H54 (cell line): ENCODE results near the gene PLEKHA1.

Experiments
- DNase-seq: peaks from one replicate; pipeline ENCODE4 v3.0.0; 2011; ENCODE audit warnings: low spot score, mixed read lengths; ENCODE audit not compliant: insufficient read length
- FAIRE-seq: peaks from 3 replicates; lab custom pipeline; 2011; peaks lifted over from hg19 to GRCh38; lab: Jason Lieb, UNC
- POLR2A ChIP-seq: IDR thresholded peaks from 2 replicates; pipeline ENCODE4 v1.6.1; 2011; ENCODE audit warnings: low read depth, mild to moderate bottlenecking, low read length

Gene PLEKHA1

GRCh38 chr10:122407375-122408125 lies 33.0 kb downstream of the PLEKHA1 start:
- TF ChIP-seq POLR2A: no peak
- no peak for DNase-seq
- FAIRE-seq: no peak

GRCh38 chr10:122413327-122413726 lies 38.8 kb downstream of the PLEKHA1 start:
- DNase-seq (no peak), FAIRE-seq (no peak)
- TF ChIP-seq POLR2A: no peak

- DNase-seq (no peak), FAIRE-seq (no peak)
- TF ChIP-seq POLR2A: no peak
Observed at GRCh38 chr10:122417667-122418066, 43.2 kb downstream of the PLEKHA1 start.

GRCh38 chr10:122419016-122419415 lies 44.5 kb downstream of the PLEKHA1 start:
- FAIRE-seq (no peak), DNase-seq (no peak)
- no peak for TF ChIP-seq POLR2A

GRCh38 chr10:122419876-122420623 lies 45.5 kb downstream of the PLEKHA1 start:
- DNase-seq: no peak
- TF ChIP-seq POLR2A: no peak
- FAIRE-seq: no peak

GRCh38 chr10:122420624-122421007 lies 46.1 kb downstream of the PLEKHA1 start:
- FAIRE-seq (no peak), DNase-seq (no peak)
- no peak for TF ChIP-seq POLR2A

- no peak for FAIRE-seq
- DNase-seq: no peak
- TF ChIP-seq POLR2A: no peak
Observed at GRCh38 chr10:122421054-122421625, 46.6 kb downstream of the PLEKHA1 start.

- DNase-seq: no peak
- no peak for TF ChIP-seq POLR2A
- no peak for FAIRE-seq
Observed at GRCh38 chr10:122421742-122422141, 47.2 kb downstream of the PLEKHA1 start.

- no peak for TF ChIP-seq POLR2A
- DNase-seq (no peak), FAIRE-seq (no peak)
Observed at GRCh38 chr10:122422266-122422989, 47.9 kb downstream of the PLEKHA1 start.

- FAIRE-seq: no peak
- TF ChIP-seq POLR2A: no peak
- no peak for DNase-seq
Observed at GRCh38 chr10:122424059-122424458, 49.6 kb downstream of the PLEKHA1 start.

GRCh38 chr10:122426829-122427228 lies 52.3 kb downstream of the PLEKHA1 start:
- FAIRE-seq (no peak), DNase-seq (no peak)
- TF ChIP-seq POLR2A: no peak

GRCh38 chr10:122427280-122427679 lies 52.8 kb downstream of the PLEKHA1 start:
- no peak for TF ChIP-seq POLR2A
- DNase-seq: no peak
- FAIRE-seq: no peak

- TF ChIP-seq POLR2A: no peak
- FAIRE-seq (no peak), DNase-seq (no peak)
Observed at GRCh38 chr10:122435212-122435827, 60.8 kb downstream of the PLEKHA1 start.
